Measurements from ENCODE around the gene SCGB1D2.
A peak's percentile ranks its signal among the peaks of the same experiment; 100 is the strongest.
"Not testable (repeated sequence)": the region's sequence is repeated elsewhere in the genome, so short reads cannot be mapped to it uniquely, and the experiment has no call there.

Gene SCGB1D2
- total RNA-seq = 0 reads per million in 2 donors

DNA sequence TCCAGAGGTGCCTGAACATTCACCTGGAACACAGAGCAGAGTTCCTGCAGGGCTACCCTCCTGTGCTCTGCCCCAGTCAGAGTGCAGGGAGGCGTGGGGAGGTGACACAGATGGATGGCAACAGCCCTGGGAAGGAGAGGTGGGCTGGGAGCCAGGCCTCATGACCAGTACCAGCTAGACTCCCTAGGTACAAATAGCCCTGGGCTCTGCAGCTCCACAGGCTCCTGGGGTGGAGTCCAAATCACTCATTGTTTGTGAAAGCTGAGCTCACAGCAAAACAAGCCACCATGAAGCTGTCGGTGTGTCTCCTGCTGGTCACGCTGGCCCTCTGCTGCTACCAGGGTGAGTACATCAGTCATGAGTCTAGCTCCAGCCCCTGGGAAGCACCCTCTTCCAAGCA is at the start of gene SCGB1D2:
Gene SCGB1D2, plus strand, starts transcription at position 219 of the 400 bp plus-strand sequence. Its CDS starts 69 bp downstream, at position 288.
- DNase-seq = no peak

GRCh38 chr11:62193952-62194351 is 48.1 kb upstream of the SCGB1D2 start:
- no peak for DNase-seq

- not testable (repeated sequence) for DNase-seq
Observed at GRCh38 chr11:62195010-62195409, 47.0 kb upstream of the SCGB1D2 start.

- no peak for DNase-seq
Observed at GRCh38 chr11:62195945-62196344, 46.1 kb upstream of the SCGB1D2 start.

DNA sequence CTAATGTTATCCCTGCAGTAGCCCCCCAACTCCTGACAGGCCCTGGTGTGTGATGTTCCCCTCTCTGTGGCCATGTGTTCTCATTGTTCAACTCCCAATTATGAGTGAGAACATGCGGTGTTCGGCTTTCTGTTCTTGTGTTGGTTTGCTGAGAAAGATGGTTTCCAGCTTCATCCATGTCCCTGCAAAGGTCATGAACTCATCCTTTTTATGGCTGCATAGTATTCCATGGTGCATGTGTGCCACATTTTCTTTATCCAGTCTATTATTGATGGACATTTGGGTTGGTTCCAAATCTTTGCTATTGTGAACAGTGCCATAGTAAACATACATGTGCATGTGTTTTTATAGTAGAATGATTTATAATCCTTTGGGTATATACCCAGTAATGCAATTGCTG is 44.6 kb upstream of the SCGB1D2 start:
- not testable (repeated sequence) for DNase-seq

DNA sequence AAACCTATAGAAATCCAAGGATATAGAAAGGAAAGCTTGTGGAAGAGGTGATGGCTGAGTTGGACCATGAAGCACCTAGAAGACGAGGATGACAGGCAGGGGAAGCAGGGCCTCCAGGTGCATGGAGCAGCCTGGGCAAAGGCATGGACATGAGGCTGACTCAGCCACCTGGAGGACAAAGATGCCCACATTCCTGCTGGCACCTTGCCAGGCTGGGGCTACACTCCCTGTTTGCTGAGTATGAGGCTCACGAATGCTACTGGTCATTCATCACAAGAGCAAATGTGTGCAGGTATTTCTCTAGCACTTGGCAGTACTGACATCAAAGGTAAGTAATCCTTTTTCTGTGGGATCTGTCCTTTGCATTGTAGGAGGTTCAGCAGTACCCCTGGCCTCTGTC is 40.7 kb upstream of the SCGB1D2 start:
- no peak for DNase-seq

- no peak for DNase-seq
Observed at GRCh38 chr11:62202910-62203309, 39.1 kb upstream of the SCGB1D2 start.

DNA sequence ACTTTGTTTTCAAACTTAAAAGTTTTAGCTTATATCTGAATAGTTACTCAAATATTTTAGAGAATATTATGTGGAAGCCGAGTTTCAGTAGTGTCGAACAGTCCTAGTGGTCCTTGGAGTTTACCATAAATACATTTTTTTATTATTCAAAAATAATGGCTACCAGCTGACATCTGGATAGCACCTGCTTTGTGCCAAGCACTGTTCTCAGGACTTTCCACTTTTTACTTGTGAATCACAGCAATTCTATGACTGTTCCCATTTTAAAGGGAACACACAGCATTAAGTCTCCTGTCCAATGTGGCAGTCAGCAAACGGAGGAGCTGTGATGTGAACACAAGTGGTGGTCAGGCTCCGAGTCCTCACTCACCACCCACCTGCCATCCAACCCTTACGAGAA is 37.6 kb upstream of the SCGB1D2 start:
- DNase-seq = no peak

- no peak for DNase-seq
Observed at GRCh38 chr11:62205441-62205840, 36.6 kb upstream of the SCGB1D2 start.

GRCh38 chr11:62206276-62207066 is 35.6 kb upstream of the SCGB1D2 start:
- DNase-seq = not testable (repeated sequence)

GRCh38 chr11:62208785-62209144 is 33.3 kb upstream of the SCGB1D2 start:
- no peak for DNase-seq

GRCh38 chr11:62217191-62217748 is 24.8 kb upstream of the SCGB1D2 start:
- DNase-seq = no peak

DNA sequence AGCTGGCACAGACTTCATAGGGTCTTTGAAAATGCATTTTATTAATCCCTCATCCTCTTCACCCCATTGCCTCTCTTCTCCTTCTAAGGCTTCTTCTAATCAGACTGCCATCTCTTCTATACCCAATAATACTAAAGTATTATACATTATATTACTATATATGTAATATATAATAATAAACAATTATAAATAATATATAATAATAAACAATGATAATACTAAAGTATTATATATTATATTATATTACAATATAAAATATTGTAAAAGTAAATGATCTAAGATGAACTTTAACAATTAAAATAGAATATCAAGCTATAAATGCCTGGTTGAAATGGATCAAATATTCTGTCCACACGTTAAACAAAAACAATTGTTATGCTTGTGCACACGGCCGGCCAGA is 20.5 kb upstream of the SCGB1D2 start:
- no peak for DNase-seq

DNA sequence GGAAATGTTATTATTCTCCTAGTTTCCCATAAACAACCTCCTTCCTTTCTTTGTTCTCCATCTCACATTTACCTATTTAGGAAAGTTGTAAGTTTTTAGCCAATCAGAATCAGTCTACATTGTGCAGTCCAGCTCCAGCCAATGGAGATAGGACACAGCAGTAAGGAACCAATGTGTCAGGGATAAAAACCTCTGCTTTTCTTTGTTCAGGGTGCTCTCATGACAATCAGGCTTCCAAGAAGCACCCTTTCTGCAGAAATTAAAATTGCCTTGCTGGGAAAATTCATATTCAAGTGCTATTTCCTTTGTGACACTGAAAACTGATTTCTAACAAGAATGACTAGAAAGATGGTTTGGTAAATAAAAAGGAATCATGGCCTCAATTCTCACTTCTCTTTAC is 18.9 kb upstream of the SCGB1D2 start:
- no peak for DNase-seq

DNA sequence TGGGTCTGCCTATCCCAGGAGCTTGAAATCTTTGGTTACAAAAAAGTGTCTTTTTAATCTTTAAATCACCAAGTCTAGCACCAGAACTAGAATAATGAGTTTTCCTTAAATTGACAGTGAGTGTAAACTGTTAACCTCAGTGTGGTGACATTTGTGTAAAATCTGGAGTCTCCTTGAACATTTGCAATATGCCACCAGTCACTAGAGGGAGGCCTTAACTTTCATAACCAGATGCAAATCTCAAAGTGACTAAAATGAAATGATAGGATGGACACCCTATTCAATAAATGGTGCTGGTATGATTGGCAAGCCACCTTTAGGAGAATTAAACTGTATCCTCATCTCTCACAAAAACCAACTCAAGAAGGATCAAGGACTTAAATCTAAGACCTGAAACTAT is 8.3 kb upstream of the SCGB1D2 start:
- no peak for DNase-seq

DNA sequence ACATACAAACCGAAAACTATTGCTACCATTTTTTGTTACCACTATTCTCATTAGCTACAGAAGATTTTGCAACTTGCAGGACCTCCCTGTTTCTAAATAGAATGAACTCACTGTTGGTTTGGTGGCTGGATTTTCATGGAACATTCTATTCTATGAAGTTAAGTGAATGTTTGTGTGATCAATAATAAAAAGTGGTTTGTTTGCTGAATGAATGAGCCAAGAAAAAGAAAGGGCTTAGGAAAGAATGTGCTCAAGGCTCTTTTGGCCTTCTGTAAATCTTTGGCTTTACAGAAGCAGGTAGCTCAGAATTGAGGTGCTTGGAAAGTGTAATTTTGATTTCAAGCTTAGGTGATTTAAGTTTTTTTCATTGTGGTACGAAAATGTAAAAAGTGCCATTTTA is 5.9 kb upstream of the SCGB1D2 start:
- DNase-seq = no peak

GRCh38 chr11:62237499-62237898 is 4.5 kb upstream of the SCGB1D2 start:
- DNase-seq = no peak

DNA sequence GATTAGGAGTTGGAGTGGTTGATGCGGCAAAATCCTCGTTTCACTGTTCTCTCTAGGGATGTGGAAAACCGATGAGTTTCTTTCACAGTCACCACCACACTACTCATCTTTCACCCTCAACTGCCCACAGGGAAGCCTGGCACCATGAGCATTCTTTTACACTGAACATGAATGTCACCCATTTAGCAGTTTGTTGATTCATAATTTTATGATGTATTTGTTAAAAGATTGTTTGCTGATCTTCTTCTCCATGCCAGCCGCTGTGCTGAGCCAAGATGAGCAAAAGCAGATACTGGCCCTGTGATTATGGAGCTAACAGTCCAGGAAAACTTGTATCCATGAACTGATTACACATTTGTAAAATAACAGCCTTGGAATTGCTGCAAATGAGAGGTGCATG is 3.9 kb upstream of the SCGB1D2 start:
- DNase-seq = no peak

- no peak for DNase-seq
Observed at GRCh38 chr11:62241095-62241494, 944 bp upstream of the SCGB1D2 start.

DNA sequence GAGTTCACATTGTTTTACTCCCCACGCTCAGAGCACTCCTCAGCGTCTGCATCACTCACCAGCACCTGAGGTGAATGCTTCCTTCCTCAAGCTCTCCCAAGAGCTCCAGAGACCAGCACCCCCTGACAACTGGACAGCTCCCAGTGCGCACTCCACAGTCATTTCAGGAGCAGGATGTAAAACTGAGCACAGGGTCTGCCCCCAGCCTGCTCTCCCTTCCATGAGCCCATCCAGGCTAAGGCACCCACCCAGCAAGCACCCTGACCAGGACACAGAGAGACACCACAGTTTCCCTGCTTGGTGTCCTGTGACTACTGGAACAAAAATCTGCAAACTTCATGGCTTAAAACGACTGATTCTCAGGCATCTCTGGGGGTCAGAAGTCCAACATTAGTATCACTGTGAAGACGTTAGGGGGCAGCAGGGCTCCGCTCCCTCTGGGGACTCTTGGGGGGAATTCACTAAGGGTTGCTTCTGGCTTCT is 3.3 kb downstream of the SCGB1D2 start:
- DNase-seq = peak in 1 of 5 experiments; percentile 26

- DNase-seq = no peak
Observed at GRCh38 chr11:62251698-62252097, 9.7 kb downstream of the SCGB1D2 start.

DNA sequence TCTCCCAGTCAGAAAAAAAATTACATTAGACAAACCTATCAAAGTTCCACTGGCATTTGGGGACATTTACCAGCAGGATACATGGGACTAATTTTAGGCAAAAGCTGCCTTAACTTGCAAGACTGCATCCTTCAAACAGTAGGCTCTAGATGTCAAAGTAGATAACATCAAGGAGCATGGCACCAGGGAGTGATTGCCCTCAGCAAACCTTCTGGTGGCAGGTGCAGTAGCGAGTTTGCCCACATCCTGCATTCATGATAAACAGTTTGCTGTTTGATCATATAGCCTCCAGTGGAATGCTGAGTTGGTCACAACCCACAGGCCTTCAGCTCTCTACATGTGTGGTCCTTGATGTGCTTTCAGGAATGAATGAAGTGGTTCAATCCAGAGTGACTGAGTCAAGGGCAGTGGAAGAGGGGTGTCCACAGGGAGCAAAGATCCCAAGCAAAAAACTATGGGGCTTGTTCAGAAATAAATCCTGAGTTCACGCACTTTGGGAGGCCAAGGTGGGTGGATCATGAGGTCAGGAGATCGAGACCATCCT is 12.0 kb downstream of the SCGB1D2 start:
- DNase-seq = peak in 1 of 5 experiments; percentile 7

DNA sequence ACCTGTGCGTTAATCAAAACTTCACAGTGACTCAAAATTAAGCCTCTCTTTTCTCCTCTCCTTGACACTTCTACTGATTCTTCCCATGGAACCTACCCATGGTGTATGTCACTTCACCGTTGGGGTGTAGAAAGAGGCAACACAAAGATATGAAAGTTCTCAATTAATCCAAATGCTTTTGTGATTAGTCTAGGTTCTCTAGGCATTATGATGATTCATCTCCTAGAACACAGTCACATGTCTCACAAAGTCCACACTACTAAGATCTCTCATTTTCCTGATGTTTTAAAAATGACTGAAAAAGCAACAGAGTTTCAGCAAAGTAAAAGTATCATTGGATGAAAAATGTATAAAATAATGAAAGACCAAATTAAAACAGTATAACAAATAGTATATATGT is 14.2 kb downstream of the SCGB1D2 start:
- DNase-seq = no peak

Data from T-helper 2 cell (primary cell).